Kidney glomerular epithelial cell (primary cell): ENCODE results near the gene PIGU.
"Not testable (repeated sequence)": the region's sequence is repeated elsewhere in the genome, so short reads cannot be mapped to it uniquely, and the experiment has no call there.

Experiments used
- DNase-seq: peaks from one replicate; lab custom pipeline; 2025; lab: John Stamatoyannopoulos, UW

PIGU gene

DNA sequence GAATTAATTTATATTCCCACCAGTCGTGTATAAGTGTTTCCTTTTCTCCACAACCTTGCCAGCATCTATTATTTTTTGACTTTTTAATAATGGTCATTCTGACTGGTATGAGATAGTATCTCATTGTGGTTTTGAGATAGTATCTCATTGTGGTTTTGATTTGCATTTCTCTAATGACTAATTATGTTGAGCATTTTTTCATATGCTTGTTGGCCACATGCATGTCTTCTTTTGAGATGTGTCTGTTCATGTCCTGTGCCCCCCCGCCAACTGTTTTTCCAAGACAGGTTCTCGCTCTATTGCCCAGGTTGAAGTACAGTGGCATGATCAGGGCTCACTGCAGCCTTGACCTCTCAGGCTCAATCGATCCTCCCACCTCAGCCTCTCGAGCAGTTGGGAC, 15.1 kb downstream of the PIGU start:
- DNase-seq, result not testable (repeated sequence)

DNA sequence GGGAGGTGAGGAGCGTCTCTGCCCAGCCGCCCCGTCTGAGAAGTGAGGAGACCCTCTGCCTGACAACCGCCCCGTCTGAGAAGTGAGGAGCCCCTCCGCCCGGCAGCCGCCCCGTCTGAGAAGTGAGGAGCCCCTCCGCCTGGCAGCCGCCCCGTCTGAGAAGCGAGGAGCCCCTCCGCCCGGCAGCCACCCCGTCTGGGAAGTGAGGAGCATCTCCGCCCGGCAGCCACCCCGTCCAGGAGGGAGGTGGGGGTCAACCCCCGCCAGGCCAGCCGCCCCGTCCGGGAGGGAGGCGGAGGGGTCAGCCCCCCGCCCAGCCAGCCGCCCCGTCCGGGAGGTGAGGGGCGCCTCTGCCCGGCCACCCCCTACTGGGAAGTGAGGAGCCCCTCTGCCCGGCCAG, 18.2 kb downstream of the PIGU start:
- DNase-seq, result not testable (repeated sequence)

DNA sequence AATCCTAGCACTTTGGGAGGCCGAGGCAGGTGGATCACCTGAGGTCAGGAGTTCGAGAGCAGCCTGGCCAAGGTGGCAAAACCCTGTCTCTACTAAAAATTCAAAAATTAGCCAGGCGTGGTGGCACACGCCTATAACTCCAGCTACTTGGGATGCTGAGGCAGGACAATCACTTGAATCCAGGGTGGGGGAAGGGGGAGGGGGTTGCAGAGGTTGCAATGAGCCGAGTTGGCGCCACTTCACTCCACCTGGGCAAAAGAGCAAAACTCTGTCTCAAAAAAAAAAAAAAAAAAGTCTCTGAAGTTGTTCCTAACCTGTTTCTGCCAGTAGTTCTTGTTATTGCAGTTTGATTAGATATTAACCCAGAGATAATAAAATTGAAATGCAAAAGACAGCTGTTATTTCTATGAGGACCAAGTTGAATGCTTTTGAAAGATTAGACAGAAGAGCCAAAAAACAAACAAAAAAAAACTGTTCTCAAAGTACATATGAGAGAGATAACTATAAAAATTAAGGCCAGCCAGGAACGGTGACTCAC, 22.6 kb downstream of the PIGU start:
- no peak for DNase-seq

DNA sequence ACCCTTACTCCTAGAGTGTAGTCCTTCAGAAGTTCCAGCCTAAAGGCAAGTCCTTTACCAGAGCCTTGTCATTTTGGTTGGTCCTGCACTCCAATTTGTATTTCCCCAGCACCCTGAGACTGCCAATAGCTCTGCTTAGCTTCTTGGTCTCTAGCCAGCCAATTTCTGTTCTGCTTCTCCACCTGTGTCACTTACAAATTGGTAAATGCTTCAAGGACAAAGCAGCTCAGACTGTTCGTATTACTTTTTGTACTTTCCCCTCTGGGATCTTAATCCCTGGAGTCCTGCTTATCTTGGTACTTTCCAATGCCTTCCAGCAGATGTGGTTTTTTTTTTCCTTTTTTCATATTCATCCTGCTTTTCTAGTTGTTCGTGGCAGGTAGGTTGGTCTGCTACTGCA, 25.7 kb downstream of the PIGU start:
- DNase-seq, result no peak

DNA sequence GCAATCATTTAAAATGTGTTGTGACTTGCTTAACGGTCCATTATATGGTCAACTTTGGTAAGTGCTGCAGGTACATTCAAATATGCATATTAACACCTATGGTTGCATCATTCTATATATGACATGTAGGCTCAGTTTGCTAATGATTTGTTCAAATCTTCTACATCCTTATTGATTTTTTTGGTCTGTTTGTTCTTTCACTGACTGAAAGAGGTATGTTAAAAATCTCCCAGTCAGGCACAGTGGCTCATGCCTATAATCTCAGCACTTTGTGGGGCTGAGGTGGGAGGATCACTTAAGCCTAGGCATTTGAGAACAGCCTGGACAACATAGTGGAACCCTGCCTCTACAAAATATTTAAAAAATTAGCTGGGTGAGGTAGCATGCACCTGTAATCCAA, 29.2 kb downstream of the PIGU start:
- no peak for DNase-seq

DNA sequence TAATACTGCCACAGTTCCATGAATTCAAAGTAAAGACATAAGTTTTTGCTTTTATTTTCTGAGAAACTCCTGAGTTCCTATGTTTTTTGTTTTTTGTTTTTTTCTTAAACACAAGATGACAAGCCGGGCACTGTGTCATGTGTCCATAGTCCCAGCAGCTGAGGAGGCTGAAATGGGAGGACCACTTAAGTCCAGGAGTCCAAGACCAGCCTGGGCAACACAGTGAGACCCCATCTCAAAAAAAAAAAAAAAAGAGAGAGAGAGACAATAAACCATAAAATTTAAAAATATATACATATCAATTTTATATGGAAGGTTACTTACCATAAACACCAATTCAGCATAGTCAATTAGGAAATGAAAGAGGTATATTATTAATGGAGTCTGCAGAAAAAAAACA, 31.9 kb downstream of the PIGU start:
- no peak for DNase-seq

DNA sequence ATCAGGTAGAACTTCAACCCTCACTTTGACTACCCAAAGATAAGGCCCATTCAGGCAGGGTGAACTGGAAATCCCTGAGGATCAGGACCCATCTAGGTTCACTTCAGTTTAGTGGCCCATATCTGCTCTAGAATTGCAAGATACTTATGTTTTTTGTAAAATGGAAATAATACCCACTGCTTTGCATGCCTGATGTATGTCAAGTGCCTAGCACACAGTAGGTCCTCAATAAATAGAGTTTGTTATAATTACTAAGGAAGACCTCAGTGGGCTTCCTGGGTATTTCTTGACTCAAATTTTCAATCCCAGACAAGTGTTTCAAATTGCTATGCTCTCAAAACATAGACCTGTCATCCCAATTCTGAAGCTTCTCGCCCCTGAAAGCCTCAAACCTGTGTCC, 32.5 kb downstream of the PIGU start:
- no peak for DNase-seq

DNA sequence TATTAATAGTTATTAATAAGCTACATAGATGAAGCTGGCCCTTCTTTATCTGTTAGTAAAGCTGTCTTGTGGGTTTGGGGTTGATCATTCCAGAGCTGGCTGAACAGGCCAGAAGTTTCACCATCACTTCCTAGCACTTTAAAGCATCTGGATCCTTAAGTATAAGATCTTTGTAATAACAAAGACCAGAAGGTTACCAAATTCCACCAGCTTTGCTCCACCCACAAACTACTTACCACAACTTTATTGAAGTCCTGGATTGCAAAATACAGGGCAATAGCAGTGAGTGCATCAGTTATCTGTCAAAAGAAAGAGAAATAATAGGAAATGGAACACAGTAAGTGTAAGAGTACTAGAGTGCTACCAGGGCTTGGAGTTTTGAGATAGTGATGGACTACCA, 33.0 kb downstream of the PIGU start:
- DNase-seq, result no peak

DNA sequence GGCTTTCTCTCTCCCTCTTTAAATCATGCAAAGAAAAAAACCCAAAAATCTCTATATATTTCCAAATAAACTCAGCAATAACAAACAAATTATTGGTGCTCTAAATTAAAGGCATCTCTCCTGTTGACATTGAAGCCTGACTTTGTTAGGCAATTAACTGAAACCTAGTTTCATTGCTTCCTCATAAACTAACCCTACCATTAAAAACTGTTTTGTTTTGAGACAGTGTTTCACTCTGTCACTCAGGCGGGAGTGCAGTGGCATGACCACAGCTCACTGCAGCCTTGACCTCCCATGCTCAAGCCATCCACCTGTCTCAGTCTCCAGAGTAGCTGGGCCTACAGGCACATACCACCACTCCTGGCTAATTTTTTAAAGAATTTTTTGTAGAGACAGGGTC, 34.9 kb downstream of the PIGU start:
- no peak for DNase-seq

DNA sequence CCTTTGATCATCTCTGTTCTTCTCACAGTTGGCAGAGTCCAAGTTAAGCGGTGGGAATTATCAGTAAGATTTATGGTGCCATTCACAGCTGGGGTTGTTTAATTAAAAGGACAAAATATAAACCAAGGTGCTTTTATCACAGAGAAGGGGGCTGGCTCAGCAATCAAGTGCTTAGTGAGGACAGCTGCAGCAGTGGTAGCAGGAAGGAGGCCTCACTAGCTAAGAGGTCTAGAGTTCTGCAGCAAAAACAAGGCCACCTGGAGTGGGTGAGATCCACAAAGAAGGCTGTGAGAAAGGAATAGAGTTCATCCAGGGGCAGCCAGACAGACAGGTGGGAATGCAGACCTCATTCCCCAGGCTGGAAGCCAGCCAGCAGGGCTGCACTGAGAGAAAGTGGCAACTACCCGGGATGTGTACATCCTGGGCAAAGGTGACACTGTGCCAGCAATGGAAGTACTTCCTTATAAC, 37.1 kb downstream of the PIGU start:
- DNase-seq, result no peak

DNA sequence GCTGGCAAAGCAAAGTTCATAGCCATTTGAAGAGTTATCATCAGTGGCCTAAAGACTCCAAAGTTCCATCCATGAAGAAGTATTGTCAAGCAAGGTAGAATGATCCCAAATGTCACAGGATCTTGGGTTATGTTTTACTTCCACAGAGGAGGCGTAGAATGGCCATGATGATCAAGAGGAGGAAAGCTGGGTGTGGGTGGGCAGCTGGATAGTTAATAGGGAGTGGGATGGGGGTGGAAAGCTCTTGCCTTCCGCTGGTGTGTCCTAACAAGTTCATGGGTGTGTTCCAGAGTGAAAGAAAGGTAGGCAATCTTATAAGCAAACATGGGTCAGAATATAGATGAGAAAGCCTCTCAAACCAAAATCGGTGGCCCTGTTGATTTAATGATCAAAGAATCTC, 38.4 kb downstream of the PIGU start:
- DNase-seq, result no peak

DNA sequence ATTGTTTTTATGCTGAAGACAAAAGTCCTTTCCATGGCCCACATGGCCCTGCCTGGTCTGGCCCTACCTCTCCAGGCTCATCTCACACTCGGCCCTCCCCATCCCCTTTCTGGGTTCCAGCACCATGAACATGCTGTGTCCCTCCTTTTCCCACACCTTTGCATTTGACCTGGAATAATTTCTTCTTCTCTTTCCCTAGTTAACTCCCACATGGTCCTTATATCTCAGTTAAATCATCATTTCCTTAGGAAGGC, 38.9 kb downstream of the PIGU start:
- no peak for DNase-seq

DNA sequence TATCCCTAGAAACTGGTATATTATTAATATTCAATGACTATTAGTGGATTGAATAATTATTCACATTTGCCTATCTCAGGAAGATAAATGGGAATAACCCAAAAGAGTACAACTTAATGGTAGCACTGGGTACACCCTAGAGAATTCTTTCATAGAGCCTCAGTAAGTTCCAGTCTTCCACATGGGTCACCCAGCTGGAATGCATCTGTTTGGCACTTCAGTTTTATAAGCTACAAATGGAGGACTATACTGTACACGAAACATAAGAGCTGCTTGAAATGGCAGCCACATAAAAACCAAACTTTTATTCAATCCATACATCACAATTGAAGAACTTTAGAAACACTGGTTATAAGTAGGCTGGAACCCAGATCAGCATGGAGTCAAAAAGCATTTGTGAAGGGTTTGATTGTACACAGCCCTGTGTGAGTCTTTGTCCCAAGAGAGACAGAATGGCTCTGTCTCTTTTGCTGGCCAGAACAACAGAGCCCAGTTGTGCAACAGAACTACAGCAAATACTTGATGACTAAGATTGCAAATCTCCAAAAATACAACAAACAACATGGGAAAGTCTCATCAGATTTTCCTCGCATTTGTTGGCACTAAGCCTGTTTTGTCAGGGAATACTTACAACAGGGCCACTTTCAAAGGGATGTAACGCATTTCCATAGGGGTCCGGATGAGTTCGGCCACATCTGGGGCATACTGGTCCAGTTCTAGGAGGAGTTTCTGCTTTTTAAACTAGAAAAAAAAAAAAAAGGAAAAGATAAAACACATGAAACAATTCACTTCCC, 39.5 kb downstream of the PIGU start:
- DNase-seq, result no peak

DNA sequence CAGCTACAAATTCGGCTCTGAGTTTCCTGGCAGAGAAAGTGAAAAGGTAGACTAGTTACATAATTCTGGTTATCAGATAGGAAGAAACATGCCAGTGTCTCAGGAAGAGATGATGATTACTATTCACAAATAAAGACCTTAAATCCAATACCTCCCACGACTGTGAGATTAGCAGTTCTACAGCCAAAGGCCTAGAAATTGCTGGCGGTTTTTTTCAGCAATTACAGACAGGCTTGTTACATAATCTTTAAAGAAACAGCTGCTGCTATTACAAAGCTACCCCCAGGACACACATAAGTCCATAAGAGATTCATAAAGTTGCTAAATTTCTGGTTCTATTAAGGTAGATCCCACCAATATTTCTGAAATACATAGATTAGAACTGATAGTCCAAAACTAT, 40.2 kb downstream of the PIGU start:
- no peak for DNase-seq

DNA sequence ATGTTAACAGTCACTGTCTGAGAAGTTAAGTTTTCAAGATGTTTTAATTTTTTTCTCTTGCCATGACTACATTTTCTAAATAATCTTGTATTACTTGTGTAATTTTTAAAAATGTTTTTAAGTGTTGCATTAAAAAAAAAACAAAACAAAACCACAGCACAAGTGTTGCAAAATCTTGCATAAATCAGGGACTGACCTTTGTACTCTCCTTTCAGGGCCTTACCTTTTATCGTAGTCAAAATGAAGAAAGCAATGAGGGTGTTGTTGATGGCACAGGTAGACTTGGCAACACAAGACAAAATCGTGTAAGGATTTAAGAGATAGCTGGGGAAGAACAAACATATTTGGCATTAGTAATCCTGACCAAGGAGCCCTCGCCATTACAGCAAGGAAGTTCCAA, 42.5 kb downstream of the PIGU start:
- DNase-seq, result no peak

DNA sequence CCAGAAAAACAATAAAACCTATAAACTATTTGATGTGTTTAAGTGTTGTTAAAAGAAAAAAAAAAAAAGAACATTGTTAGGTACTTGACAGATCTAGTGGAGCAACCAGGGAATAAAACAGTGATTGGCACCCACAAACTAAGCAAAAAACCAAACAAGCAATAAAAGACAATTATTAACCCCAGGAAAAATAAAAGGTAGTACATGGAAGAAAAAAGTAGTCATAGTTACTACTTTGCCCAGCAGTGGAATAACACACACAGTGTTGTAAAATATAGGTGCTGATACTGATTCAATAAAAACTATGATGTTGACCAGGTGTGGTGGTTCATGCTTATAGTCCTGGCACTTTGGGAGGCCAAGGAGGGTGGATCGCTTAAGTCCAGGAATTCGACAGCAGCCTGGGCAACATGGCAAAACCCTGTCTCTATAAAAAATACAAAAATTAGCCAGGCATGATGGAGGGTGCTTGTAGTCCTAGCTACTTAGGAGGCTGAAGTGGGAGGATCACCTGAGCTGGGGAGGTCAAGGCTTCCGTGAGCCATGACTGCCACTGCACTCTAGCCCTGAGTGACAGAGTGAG, 43.9 kb downstream of the PIGU start:
- no peak for DNase-seq

DNA sequence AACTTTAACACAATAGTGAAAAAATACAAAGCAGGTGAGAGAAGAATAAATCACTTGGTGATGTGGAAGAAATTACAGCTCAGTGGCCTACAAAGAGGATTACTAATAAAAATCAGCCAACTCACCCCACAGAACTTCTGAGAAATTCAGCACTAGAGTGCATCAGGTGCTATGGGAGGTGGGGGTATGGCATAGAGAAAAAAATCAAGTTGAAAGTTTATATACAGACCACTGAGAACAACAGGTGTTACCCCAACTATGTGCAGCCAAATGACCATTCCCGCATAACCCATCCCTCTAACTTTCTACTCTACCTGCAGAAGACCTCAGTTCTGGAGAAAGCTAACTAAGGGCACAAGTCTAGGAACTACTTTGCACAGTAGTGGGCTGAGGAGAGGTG, 47.0 kb downstream of the PIGU start:
- DNase-seq, result no peak

DNA sequence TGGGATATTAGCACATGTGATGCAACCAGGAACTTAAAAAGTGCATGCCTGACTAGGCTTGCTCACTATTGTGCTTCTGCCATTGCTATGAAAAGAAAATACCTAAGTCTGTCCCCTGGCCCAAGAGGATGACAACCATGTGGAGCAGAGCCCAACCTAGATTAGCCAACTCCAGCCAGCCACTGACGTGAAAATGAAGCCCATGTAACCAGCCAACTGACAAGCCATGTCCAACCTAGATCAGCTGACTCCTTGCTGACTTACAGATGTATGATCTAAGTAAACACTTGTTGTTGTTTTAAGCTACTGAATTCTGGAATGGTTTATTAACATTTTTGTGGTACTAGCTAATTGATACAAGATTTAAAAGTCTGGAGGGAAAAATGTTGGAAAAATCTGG, 47.5 kb downstream of the PIGU start:
- no peak for DNase-seq

DNA sequence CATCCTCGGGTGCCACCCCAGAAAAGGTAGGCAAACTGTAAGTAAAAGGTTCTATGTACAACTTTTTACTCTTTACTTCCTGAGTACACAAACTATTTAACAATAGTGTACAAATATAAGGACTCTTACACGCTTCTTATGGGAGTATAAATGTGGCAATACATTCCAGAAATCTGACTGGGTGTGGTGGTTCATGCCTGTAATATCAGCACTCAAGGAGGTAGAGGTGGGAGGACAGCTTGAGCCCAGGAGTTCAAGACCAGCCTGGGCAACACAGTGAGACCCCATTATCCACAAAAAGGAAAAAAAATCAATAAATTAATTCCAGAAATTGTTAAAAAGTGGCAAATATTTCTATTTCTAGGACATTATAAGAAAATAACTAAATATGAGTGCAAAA, 48.9 kb downstream of the PIGU start:
- no peak for DNase-seq

DNA sequence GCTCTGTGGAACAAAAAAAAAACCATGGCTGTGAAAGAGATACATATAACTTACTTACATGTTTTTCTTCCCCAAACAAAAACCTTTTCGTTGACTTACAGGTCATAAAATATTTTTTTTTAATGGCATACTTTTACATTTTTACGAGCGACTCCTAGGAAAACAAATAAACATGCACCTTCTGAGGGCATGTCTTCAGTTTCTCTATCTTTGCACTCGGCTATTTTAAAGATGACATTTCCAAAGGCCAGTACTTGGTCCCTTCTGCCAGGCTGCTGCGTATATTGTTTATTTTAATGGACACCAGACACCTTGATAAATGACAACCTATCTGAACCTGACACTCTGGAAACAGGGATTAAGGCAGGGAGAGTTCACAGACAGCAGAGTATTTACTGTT, 49.4 kb downstream of the PIGU start:
- DNase-seq, result no peak

DNA sequence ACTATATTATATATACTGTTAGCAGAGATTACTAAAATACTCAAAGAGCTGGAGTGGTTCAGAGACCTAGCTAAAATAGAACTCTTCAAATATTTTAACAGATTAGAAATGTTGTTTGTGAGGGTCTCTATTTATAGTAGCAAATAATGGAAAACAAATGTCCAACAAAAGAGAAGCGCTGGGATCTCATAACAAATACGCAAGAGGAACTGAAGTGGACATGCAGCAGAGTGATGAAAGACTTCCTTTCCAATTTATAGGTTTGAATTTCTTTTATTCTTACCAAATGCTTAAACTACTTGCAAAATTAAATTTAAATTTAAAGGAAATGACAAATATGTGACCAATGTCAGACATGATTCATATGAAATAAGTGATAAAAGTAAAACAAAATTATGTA, 49.9 kb downstream of the PIGU start:
- no peak for DNase-seq

DNA sequence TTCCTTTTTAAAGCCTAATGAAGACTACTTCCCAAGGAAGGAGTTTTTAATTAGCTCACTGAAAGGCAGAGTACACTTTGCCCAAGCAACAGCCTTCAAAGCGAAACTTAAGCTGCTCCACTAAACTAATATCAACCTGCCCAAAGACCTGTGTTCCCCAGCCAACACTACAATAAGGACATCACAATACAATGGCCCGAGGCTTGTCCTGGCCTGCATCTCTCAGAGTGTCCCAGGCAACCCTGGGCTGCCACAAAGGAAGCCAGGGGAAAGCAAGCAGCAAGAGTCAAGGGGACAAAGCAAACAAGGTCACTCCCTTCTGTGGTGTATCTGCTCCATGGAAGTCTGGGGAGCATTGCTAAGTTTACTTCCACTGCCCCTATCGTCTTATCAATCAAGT, 52.3 kb downstream of the PIGU start:
- no peak for DNase-seq

DNA sequence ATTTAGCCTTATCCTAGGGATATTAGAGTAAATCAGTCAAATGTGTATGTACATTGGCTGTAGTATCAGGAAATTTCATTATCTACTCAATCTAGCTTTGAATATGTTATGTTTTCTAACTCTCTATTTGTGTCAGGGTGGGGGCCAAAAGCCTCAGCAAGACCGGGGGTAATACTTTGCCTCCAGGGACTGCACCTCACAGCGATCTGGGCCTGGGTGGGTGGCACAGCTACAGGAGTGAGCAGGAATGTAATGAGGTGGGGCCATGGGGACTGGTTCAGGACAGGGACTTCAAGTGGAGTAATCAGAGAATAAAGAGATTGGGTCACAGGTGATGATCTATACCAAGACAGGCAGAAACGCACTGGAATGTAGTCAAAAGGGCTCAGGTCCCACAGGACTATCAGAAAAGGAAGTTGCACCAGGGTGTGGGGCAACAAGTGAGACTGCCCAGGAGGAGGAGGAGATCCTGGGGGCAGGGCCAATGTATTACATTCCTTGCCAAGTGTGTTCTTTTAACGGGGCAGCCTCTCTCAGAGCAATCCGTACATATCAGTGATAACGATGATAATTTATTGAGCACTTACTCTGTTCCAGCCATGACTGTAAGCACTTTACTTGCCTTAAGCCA, 54.0 kb downstream of the PIGU start:
- DNase-seq, result no peak
